Stimulated activated naive CD4-positive, alpha-beta T cell treated with Interleukin-2 at 50 U/mL for 16 hours (primary cell): Measurements from ENCODE around the gene MPC1.
"Not testable (repeated sequence)": the region's sequence is repeated elsewhere in the genome, so short reads cannot be mapped to it uniquely, and the experiment has no call there.

Source experiments
- DNase-seq: peaks from one replicate; lab custom pipeline; 2025; lab: John Stamatoyannopoulos, UW

The MPC1 gene

DNA sequence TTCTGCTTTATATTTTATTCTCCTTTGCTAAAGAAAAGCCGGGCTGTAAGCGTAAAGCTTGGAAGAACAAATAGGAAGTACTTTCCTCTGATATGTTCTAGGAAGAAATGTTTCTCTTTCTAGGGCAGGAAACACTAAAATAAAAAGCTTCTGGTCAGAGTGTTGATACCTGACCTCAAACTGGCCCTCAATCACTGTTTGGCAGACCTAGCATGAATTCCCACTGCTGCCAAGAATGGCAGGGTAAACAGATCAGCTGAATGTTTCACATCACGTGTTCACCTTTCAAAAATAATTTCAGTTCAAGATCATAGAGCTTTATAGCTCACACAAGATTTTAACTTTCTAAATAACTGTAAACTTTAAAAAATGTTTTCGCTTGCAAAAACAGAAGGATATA lies 2.9 kb downstream of the MPC1 start:
- no peak for DNase-seq

DNA sequence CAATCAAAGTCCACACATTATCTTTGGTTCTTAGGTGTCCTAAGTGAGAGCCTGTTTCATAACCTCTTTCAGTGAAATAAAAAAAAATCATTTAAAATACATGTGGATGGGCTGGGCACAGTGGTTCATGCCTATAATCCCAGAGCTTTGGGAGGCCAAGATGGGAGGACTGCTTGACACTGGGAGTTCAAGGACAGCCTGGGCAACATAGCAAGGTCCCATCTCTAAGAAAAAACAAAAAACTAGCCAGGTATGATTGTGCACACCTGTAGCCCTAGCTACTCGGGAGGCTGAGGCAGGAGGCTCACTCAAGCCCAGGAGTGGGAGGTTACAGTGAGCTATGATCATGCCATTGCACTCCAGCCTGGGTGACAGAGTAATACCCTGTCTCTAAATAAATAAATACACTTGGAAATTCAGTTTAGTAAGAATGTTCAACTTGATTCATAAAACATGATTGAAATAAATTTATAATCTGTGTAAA lies 3.6 kb downstream of the MPC1 start:
- DNase-seq = no peak

DNA sequence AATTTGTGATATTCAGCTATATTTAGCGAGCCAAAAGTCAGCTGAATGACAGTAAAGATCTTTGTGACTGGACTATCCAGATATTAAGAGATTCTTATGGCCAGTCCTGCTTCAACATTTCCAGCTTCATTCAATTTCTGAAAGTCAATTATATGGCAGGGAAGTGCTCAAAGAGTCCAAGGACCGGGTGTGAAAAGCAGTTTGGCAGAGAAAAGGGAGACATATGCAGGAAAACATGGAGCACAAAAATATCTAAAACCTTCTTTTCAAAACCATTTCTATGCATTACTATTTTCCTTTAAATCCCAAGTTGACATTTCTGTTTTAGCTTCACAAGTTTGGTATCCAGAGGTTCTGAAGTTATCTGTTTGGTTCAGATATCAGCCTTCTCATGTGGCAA lies 5.0 kb downstream of the MPC1 start:
- no peak for DNase-seq

DNA sequence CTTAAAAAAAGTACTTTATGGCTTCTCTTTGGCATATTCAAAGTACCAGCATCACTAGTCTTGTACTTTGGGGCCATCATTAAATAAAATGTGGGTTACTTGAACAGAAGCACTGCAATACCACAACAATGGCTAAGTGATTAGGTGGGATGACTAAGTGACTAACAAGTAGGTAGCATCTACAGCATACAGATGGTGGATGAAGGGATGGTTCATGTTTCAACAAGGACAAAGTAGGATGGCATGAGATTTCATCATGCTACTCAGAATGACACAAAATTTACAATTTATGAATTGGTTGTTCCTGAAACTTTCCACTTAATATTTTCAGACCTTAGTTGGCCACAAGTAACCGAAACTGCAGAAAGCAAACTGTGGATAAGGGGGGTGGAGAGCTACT lies 7.7 kb downstream of the MPC1 start:
- no peak for DNase-seq

DNA sequence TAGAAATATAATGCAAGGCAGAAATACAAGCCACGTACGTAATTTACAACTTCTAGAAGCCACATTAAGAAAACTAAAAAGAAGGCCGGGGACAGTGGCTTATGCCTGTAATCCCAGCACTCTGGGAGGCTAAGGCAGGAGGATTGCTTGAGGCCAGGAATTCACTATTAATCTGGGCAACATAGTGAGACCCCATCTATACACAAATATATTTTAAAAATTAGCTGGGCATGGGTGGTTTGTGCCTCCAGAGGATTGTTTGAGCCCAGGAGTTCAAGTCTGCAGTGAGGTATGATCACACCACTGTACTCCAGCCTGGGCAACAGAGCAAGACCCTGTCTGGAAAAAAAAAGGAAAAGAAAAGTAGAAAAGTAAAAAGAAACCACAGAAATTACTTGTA lies 12.3 kb downstream of the MPC1 start:
- DNase-seq = no peak

DNA sequence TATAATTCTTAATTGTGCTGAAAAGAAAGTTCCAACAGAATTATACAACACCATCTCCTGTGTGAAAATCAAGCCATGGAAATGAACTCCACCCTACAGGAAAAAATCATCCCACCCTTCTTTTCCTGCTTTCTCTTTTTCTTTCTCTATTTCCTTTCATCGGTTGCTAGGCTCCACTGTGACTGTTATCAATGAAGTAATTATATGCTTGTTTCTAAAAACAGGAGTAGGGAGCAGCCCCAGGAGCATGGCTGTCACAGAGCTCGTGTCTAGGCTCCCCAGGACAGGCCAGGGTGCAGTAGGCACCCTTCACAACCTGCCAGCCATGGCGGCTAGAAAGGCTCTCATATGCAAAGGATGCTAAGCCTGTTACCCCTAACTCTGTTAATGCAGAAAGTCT lies 13.0 kb downstream of the MPC1 start:
- DNase-seq = no peak

DNA sequence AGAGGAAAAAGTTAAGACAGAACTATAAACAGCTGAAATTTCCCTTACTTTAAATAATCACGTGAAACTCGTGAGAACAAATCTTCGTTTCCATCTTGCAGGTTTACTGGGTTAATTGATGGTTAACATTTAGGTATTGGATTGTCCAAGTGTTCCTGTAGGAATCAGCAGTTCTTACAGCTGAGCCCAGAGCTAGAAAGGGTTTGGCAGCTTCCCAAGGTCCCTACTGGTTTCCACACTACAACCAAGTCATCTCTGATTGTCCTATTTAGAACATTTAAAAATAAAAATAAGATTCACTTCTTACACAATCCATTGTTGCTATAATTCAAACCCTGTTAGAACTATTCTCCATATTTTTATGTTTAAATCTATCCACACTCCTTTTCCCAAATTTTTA lies 15.8 kb downstream of the MPC1 start:
- no peak for DNase-seq

DNA sequence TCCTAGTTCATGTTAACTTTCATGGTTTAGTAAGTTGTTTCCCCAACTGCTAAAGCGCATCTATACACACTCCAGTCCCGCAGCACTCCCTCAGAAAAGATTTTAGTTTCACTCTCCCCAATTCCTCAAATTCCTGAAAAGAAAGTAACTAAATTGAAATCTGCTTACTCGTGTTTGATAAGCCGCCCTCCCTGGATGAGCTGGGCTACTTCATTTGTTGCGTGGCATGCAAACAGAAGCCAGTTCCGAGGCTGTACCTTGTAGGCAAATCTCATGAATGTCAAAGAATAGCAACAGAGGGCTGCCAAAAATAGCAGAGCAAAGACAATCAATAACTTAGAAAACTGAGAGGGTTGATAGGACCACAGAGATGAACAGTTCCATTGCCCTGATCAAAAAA lies 16.9 kb downstream of the MPC1 start:
- DNase-seq = no peak

DNA sequence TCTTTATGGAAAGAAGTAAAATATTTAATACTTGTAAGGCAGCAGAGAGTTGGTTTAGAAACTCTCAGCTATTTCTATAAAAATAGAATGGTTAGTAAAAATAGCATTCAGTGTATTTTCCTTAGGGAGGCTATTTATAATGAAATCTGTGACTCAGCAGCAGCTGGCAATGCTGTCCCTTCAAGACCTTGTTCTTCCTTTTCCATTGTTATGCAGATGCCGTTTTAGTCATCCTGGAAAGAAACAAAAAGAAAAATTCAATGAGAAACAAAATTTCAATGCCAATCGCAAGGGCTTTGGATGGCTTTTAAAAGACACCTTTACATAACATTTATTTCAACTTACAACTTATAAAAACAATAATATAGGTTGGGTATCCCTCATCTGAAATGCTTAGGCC lies 17.5 kb downstream of the MPC1 start:
- no peak for DNase-seq

DNA sequence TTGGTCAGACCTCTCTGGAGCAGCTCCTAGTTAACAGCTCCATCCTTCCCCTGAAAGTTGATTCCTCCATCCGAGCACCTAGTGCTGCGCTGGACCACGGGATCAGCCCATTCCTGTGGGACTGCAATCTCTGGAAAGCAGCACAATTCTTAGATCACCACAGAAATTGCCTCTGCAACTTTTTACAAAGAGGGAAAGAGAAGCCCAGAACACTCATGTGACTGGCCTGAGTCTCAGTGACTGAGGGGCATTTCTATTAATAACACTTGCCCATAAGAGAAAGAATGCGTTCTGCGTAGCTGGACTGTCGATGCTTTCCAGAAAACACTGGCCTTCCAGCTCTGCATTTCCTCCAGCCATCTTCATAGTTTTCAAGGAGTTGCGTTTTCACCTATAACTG lies 18.3 kb downstream of the MPC1 start:
- DNase-seq = no peak

DNA sequence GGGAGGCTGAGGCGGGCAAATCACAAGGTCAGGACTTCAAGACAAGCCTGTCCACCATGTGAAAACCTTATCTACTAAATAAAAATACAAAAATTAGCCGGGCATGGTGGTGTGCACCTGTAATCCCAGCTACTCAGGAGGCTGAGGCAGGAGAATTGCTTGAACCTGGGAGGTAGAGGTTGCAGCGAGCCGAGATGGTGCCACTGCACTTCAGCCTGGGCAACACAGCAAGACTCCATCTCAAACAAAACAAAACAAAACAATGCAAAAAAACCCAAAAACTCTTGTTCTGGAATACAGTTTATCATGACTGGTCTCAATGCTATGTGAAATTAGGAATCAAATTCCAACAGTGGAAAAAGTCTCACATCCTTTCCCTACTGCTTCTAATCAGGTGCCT lies 20.3 kb downstream of the MPC1 start:
- DNase-seq = not testable (repeated sequence)

DNA sequence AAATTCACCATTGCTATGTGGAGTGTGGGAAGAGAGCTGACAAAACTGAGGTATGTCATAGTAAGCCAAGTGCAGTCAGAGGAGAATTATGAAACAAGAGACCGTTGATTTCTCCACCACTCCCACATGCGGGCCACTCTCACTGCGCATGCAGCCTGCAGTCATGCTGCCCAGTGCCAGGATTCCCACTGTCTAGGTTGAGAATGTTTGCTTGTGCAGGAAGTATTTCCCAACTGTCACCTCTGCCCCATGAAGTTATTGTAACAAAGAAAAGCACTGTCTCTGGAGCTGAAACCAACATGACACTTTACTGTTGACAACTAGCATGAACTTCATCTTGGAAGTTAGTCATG lies 21.7 kb downstream of the MPC1 start:
- DNase-seq = no peak

DNA sequence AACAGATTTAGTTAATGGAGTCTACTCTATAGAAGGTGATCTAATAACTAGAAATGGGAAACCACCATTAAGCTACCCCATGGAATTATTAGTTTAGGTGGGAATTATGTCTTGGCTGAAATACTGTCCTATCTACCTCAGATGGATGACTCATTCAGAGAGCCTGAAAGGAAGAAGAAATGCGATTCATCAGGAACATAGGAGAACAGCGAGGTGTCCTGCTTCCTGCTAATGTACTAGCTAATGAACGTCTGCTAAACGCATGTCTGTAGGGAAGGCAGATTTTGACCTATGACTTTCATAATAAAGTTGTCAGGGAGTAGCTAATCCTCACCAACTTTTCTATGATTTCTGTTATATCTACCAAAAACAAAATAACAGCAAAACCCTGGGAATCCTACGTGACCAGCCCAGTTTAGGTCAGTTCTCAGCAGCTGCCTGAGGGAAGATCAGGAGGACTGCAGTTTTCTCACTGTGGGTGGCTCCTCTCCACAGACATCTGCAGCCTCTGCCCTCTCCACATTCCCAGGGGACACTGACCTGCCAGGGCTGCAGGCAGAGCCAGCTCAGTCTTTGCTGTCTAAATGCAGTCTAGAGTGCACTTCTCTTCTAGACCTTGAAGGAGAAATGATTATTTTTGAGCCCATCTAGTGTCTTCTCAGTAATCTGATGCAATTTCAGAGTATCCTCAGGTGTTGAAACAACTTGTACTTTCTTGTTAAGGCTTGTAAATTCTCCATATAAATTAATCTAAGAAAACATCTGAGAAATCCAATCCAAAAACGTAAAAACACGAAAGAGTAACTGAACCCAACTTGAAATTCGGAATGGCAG lies 22.3 kb downstream of the MPC1 start:
- no peak for DNase-seq

DNA sequence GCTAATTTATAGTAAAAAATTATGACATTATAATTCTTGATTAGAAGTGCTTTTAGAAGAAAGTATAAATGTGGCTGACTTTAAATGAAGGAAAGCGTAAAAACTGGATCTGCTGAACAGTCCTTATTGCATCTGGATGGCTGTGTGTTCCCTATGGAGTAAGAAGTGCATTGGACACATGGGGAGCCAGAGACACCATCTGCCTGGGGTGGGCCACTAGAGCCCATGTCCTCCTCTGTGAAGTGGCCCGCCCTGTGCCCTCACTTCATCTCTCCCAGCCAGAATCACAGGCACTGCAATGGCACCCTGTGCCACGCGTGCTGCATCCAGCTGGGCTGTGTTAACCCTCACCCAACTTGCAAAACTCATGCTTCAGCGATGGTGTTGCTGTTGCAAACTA lies 27.2 kb downstream of the MPC1 start:
- DNase-seq = no peak

DNA sequence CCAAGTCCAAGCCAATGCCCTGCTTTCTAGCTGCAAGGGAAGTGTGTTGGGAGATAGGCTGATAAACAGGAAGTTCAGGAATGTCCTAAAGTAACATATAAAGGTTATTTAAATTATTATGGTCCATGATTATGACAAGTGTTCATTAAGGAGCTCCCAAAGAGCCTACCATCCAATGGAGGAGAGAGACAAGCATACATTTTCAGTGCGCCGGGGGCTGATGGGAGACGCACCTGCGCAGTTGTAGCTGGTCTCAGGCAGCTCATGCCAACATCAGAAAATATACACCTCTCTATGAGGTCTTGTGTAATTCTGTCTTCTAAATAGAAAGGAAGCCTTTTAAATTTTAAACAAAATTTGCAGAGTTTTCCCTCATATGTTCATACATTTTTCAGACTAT lies 27.8 kb downstream of the MPC1 start:
- DNase-seq = no peak

DNA sequence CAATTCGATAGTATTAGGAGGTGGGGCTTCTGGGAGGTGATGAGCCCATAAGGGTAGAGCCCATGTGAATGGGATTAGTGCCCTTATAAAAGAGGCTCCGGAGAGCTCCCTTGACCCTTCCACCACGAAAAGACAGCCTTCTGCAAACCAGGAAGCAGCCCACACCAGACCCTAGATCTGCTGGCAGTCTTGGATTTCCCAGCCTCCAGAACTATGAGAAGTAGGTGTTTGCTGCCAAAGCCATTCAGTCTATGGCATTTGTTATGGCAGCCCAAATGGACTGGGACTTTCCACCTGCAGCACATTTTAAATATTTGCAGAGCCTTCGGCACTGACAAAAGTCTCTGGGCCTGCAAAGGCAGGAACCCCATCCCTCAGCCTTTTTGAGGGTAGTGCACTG lies 28.6 kb downstream of the MPC1 start:
- DNase-seq = no peak

DNA sequence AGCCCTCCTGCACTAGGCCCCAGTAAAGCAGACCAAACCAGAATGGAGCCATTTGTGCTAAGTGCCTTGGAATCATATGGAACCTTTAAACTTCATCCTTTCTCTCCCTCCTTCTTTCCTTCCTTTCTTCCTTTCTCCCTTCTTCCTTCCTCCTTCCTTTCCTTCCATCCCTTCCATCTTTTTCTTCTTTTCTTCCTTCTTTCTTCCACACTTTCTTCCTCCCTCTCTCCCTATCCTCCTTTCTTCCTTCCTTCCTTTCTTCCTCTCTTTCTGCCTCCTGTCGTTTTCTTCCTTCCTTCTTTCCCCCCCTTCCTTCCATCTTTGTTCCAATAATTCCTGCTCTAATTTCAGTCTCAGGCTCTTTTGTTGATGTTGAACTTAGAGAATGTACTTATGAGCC lies 29.2 kb downstream of the MPC1 start:
- no peak for DNase-seq

DNA sequence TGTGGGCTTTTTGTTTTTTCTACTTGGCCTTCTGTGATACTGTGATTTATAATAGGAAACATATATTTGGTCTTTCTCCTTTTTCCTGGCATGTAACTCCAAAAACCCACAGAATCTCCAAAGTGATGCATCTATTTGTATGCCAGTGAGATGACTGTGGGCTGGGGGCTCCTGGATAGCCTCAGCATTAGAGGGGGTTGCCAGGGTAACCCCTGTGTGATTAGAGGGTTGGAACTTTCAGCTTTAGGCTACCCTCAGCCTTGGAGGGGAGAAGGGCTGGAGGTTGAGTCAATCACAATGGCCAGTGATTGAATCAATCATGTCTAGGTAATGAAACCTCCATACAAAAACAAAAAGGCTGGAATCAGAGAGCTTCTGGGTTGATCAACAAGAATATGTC lies 29.8 kb downstream of the MPC1 start:
- no peak for DNase-seq

DNA sequence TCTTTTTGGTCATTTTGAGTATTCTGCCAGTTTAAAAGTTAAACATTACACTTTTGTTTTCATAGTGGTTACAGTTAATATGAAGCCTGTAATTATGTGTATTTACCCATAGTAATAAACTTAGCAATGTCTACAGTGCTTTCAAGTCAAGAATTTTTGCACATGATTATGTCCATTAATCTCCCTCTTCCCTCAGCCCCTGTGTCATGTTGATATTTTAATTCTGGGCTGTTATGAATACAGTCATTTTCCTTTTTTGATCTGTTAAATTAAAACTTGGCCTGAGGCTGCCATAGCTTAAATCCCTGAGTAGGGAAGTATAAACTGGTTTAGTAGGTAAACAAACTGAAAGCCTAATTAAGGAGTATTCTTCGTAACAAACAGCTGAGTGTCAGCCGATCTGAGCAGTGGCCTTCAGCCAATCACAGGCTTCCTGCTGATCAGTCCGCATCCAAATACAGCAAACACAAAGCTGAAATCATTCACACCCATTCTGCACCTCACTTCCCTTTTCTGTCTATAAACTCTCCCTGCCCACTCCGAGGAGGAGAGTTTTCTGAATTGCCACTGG lies 30.9 kb downstream of the MPC1 start:
- no peak for DNase-seq

DNA sequence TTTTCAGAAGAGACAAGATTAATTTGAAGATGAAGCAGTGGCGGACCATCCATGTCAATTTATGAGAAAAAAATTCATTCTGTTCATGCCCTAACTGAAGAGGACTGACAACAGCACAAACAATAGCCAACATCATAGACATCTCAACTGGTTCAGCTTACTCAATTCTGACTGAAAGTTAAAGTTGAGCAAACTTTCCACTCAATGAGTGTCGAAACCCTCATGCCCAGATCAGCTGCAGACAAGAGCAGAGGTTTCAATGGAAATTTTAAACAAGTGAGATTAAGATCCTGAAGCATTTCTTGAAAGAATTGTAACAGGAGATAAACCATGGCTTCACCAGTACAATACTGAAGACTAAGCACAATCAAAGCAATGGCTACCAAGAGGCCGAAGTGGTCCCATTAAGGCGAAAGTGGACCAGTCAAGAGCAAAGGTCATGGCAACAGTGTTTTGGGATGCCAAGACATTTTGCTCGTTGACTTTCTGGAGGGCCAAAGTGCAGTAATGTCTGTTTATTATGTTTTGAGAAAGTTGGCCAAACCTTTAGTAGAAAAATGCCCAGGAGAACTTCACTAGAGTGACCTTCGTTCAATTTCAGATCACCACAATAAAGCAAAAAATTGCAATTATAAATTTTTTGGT lies 34.3 kb downstream of the MPC1 start:
- no peak for DNase-seq

DNA sequence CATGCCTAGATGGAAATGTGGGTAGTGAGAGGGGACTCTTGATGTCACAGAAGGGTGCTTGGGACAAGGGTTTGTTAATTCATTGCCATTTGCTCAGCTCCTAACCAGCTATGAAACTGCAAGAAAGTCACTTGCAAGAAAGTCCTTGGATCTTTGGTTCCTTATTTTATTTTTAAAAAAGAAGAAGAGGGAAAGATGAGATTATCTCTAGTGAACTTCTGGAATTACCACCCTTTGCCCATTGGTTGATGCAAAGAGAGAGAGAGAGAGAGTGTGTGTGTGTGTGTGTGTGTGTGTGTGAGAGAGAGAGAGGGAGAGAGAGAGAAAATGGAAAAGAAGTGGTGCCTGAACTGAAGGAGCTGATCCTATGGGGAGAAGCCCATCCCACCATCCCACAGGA lies 35.8 kb downstream of the MPC1 start:
- DNase-seq = no peak

DNA sequence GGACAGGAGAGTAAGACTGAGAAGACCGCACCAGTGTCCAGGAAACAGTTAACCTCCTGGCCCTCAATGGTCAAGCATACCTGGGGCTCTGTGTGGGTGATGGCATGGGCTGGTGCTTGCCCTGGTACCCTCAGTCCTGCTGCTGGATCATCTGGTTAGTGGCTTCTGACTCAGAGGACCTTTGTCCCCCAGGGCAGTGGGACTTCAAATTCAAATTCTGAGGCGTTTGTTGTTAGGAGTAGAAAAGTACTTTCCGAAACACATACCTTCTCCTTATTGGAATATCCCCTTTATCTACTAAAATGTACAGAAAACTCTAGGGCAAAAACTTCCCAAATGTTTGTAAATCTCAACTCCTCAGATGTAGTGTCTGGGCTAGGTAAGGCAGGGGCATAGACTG lies 36.3 kb downstream of the MPC1 start:
- no peak for DNase-seq

DNA sequence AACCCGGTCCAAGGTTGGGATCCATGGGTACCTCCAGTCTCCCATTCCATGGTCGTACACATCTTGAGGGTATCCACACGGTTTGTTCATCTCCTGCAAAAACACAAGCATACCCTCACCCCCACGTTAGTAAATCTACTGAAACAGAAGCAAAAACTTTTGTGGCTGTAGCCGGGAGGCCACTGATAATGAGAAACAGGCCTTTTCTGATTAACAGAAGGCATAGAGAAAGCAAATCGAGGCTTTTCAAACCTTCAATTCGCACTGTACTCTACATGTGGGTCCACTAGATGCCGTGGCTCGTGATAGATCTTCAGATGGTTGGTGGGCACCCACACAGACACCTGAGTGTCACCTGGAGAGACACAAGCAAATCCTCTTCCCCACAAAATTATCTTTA lies 37.1 kb downstream of the MPC1 start:
- DNase-seq = not testable (repeated sequence)

DNA sequence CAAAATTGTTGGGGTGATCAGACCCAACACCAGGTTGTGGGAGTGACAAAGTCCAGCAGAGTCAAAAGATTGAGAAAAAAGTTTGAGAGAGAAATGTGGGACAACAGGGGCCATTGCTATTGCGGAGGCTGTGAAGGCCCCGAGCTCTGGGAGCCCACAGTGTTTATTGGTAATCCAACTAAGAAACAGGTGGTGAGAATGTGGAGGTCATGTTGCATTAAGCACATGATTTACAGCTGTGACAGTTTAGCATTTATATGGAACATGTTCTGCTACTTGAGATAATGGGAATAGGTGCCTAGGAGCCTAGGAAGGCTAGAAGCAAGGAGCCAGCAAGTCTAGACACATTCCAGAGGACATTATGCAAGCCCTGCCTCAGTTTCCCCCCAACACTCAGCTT lies 37.8 kb downstream of the MPC1 start:
- not testable (repeated sequence) for DNase-seq
